H9 (cell line): ENCODE results near the gene ST6GAL1. TPM values are rescaled to one million over a fixed set of nuclear protein-coding genes. Genes with fewer than 3 reads are reported as not detected.

ENCODE experiments used
- DNase-seq: peaks from one replicate; pipeline ENCODE4 v3.0.0-alpha.2; 2017
- H2AFZ ChIP-seq: one replicate; pipeline ENCODE4 v1.6.1; 2013; ENCODE audit warnings: mild to moderate bottlenecking, low read length, control low read depth, moderate library complexity
- H2AK5ac ChIP-seq: 2 replicates; pipeline ENCODE4 v1.6.1; 2013; ENCODE audit warnings: low read length, control low read depth, mixed read lengths; ENCODE audit not compliant: insufficient read length
- H2BK120ac ChIP-seq: one replicate; pipeline ENCODE4 v1.6.1; 2013; ENCODE audit warnings: low read depth, mild to moderate bottlenecking, low read length, control low read depth, inconsistent platforms; ENCODE audit not compliant: poor library complexity, severe bottlenecking
- H2BK12ac ChIP-seq: 2 replicates; pipeline ENCODE4 v1.6.1; 2013; ENCODE audit warnings: low read length, control low read depth, mixed read lengths, low read depth; ENCODE audit not compliant: insufficient read length
- H2BK15ac ChIP-seq: 2 replicates; pipeline ENCODE4 v1.6.1; 2013; ENCODE audit warnings: low read depth, low read length, control low read depth
- H2BK20ac ChIP-seq: one replicate; pipeline ENCODE4 v1.6.1; 2013; ENCODE audit warnings: low read depth, mild to moderate bottlenecking, low read length, control low read depth, inconsistent platforms; ENCODE audit not compliant: poor library complexity, severe bottlenecking
- H2BK5ac ChIP-seq: 2 replicates; pipeline ENCODE4 v1.6.1; 2013; ENCODE audit warnings: low read length, control low read depth, mixed read lengths; ENCODE audit not compliant: insufficient read length
- H3K14ac ChIP-seq: 2 replicates; pipeline ENCODE4 v1.6.1; 2013; ENCODE audit warnings: low read length, control low read depth; ENCODE audit not compliant: insufficient read depth
- H3K18ac ChIP-seq: 2 replicates; pipeline ENCODE4 v1.6.1; 2013; ENCODE audit warnings: low read depth, mild to moderate bottlenecking, mixed read lengths, low read length, control low read depth; ENCODE audit not compliant: insufficient read length
- H3K23ac ChIP-seq: 2 replicates; pipeline ENCODE4 v1.6.1; 2013; ENCODE audit warnings: low read length, control low read depth, mixed read lengths, low read depth; ENCODE audit not compliant: insufficient read length
- H3K23me2 ChIP-seq: 2 replicates; pipeline ENCODE4 v1.6.1; 2013; ENCODE audit warnings: low read depth, mild to moderate bottlenecking, mixed read lengths, low read length, control low read depth; ENCODE audit not compliant: insufficient read length, poor library complexity, severe bottlenecking
- H3K27ac ChIP-seq: 2 replicates; pipeline ENCODE4 v1.5.1; 2013; ENCODE audit warnings: low read length, control low read depth, mixed read lengths, low read depth; ENCODE audit not compliant: insufficient read length
- H3K27me3 ChIP-seq: 2 replicates; pipeline ENCODE4 v1.6.1; 2013; ENCODE audit warnings: low read length, control low read depth, inconsistent platforms; ENCODE audit not compliant: insufficient read depth
- H3K4ac ChIP-seq: 2 replicates; pipeline ENCODE4 v1.6.1; 2013; ENCODE audit warnings: low read depth, mild to moderate bottlenecking, control low read depth, inconsistent platforms, low read length, moderate library complexity
- H3K4me1 ChIP-seq: 2 replicates; pipeline ENCODE4 v1.6.1; 2013; ENCODE audit warnings: low read length, control low read depth, inconsistent platforms; ENCODE audit not compliant: insufficient read depth
- H3K4me2 ChIP-seq: 2 replicates; pipeline ENCODE4 v1.6.1; 2013; ENCODE audit warnings: low read length, control low read depth, mixed read lengths; ENCODE audit not compliant: insufficient read length, insufficient read depth
- H3K56ac ChIP-seq: 2 replicates; pipeline ENCODE4 v1.6.1; 2013; ENCODE audit warnings: low read depth, mild to moderate bottlenecking, mixed read lengths, low read length, control low read depth; ENCODE audit not compliant: insufficient read length
- H3K79me1 ChIP-seq: 2 replicates; pipeline ENCODE4 v1.6.1; 2013; ENCODE audit warnings: low read depth, mild to moderate bottlenecking, moderate library complexity, low read length, control low read depth, inconsistent platforms; ENCODE audit not compliant: insufficient read depth, poor library complexity, severe bottlenecking
- H3K79me2 ChIP-seq: 2 replicates; pipeline ENCODE4 v1.6.1; 2013; ENCODE audit warnings: low read length, control low read depth, inconsistent platforms; ENCODE audit not compliant: insufficient read depth
- H3K9ac ChIP-seq: 2 replicates; pipeline ENCODE4 v1.6.1; 2013; ENCODE audit warnings: low read length, control low read depth, mixed read lengths; ENCODE audit not compliant: insufficient read length; ENCODE audit errors: extremely low read depth
- H3K9me3 ChIP-seq: one replicate; pipeline ENCODE4 v1.6.1; 2013; ENCODE audit warnings: low read depth, low read length, inconsistent platforms; ENCODE audit not compliant: control insufficient read depth
- H3T11ph ChIP-seq: one replicate; pipeline ENCODE4 v1.6.1; 2013; ENCODE audit warnings: mild to moderate bottlenecking, low read length, control low read depth, inconsistent platforms
- H4K20me1 ChIP-seq: one replicate; pipeline ENCODE4 v1.6.1; 2013; ENCODE audit not compliant: control insufficient read depth, insufficient read length, insufficient read depth
- H4K5ac ChIP-seq: 2 replicates; pipeline ENCODE4 v1.6.1; 2013; ENCODE audit warnings: low read depth, mild to moderate bottlenecking, mixed read lengths, low read length, control low read depth; ENCODE audit not compliant: insufficient read length
- H4K8ac ChIP-seq: replicated peaks from 2 replicates; pipeline ENCODE4 v1.6.1; 2013; ENCODE audit warnings: low read length, control low read depth, mixed read lengths, low read depth; ENCODE audit not compliant: insufficient read length
- H4K91ac ChIP-seq: 2 replicates; pipeline ENCODE4 v1.6.1; 2013; ENCODE audit warnings: low read depth, mild to moderate bottlenecking, moderate library complexity, mixed read lengths, low read length, control low read depth; ENCODE audit not compliant: insufficient read length
- H3K27ac Mint-ChIP-seq, 3 experiments: 2 replicates in 2 of 3; 3 replicates in 1 of 3; pipeline ENCODE4 v1.8.0; 2020 to 2021; ENCODE audit warnings: mixed read lengths in 3 of 3, mild to moderate bottlenecking in 1 of 3, moderate library complexity in 1 of 3
- H3K27me3 Mint-ChIP-seq: 2 replicates; pipeline ENCODE4 v1.8.0; 2021; ENCODE audit warnings: low read depth, mild to moderate bottlenecking, moderate library complexity, mixed read lengths
- H3K36me3 Mint-ChIP-seq, 3 experiments: 2 replicates in 2 of 3; 3 replicates in 1 of 3; pipeline ENCODE4 v1.8.0; 2020 to 2021; ENCODE audit warnings: low read depth in 3 of 3, mixed read lengths in 3 of 3; ENCODE audit not compliant: insufficient read depth in 1 of 3
- H3K4me1 Mint-ChIP-seq, 2 experiments: 2 replicates each; pipeline ENCODE4 v1.8.0; 2020; ENCODE audit warnings: mixed read lengths in 2 of 2
- H3K4me3 Mint-ChIP-seq, 2 experiments: 2 replicates in 1 of 2; 3 replicates in 1 of 2; pipeline ENCODE4 v1.8.0; 2020 to 2021; ENCODE audit warnings: mild to moderate bottlenecking in 2 of 2, mixed read lengths in 2 of 2, moderate library complexity in 1 of 2
- H3K9me3 Mint-ChIP-seq, 2 experiments: 2 replicates in 1 of 2; 3 replicates in 1 of 2; pipeline ENCODE4 v1.8.0; 2020; ENCODE audit warnings: mild to moderate bottlenecking in 2 of 2, mixed read lengths in 2 of 2, moderate library complexity in 1 of 2
- WGBS: extraction: QIAGEN DNeasy Blood & Tissue Kit; methylation state at CpG from one replicate; pipeline ENCODE4 v1.1.7; 2013; ENCODE audit warnings: missing lambda C conversion rate, low lambda C conversion rate, mixed read lengths; ENCODE audit not compliant: insufficient read length; ENCODE audit errors: extremely low coverage; 5-methylcytosine and 5-hydroxymethylcytosine counted together
- total RNA-seq: library from RNA; stranded (reverse); gene quantifications from 2 replicates; pipeline ENCODE4 v1.2.1, GENCODE V29; 2021
- TF ChIP-seq, protein P1 (sequence below): fragments of 200-600 bp; sonication (generic); conservative IDR thresholded peaks from 3 replicates; pipeline ENCODE4 v1.8.0; 2021; ENCODE audit warnings: antibody characterized with exemption, mild to moderate bottlenecking

The ST6GAL1 gene
- total RNA-seq, 1 experiment from 2014 or later, result 139 TPM

GRCh38 chr3:186955898-186956696 lies 25.8 kb downstream of the ST6GAL1 start:
- H3K23ac ChIP-seq, result no peak overlapping the region
- H2AK5ac ChIP-seq, result no peak overlapping the region
- Mint-ChIP-seq H3K27me3 (no peaks in the 10 kb centered on the region), H3K4me1 (peaks cover 35 to 48% of the 10 kb centered on the region in 2 experiments), H3K4me3 (no peak overlapping the region), H3K36me3 (peaks cover 32 to 54% (median 41%) of the 10 kb centered on the region in 3 experiments), H3K9me3 (peaks cover 0 to 2% of the 10 kb centered on the region in 2 experiments; a peak in 2 of 5 replicates), H3K27ac (peak overlapping the region; percentile 27 to 53 (median 30); a peak in 4 of 7 replicates)
- H4K20me1 ChIP-seq, result no peaks in the 10 kb centered on the region
- H3K56ac ChIP-seq, result no peak overlapping the region
- H2AFZ ChIP-seq, result no peak overlapping the region
- H2BK20ac ChIP-seq, result no peak overlapping the region
- peaks cover 3% of the 10 kb centered on the region; the same call in 1 of the 2 replicates for H3K79me2 ChIP-seq
- no peak overlapping the region for H4K8ac ChIP-seq
- WGBS, result no CpG with 5 or more reads among the region's 9 CpGs
- no peak overlapping the region for H3K27ac ChIP-seq
- H2BK15ac ChIP-seq, result no peak overlapping the region
- no peak overlapping the region for H4K5ac ChIP-seq
- no peak overlapping the region for H2BK12ac ChIP-seq
- TF ChIP-seq, protein P1, sequence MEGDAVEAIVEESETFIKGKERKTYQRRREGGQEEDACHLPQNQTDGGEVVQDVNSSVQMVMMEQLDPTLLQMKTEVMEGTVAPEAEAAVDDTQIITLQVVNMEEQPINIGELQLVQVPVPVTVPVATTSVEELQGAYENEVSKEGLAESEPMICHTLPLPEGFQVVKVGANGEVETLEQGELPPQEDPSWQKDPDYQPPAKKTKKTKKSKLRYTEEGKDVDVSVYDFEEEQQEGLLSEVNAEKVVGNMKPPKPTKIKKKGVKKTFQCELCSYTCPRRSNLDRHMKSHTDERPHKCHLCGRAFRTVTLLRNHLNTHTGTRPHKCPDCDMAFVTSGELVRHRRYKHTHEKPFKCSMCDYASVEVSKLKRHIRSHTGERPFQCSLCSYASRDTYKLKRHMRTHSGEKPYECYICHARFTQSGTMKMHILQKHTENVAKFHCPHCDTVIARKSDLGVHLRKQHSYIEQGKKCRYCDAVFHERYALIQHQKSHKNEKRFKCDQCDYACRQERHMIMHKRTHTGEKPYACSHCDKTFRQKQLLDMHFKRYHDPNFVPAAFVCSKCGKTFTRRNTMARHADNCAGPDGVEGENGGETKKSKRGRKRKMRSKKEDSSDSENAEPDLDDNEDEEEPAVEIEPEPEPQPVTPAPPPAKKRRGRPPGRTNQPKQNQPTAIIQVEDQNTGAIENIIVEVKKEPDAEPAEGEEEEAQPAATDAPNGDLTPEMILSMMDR, result no peak
- H3K79me1 ChIP-seq, result no peaks in the 10 kb centered on the region
- H3K14ac ChIP-seq, result no peak overlapping the region
- H3K4me2 ChIP-seq, result no peak overlapping the region
- H3K4me1 ChIP-seq, result no peaks in the 10 kb centered on the region; the same call in 1 of the 2 replicates
- no peaks in the 10 kb centered on the region for H3K9me3 ChIP-seq
- H3K9ac ChIP-seq, result no peak overlapping the region
- H2BK5ac ChIP-seq, result no peak overlapping the region
- no peaks in the 10 kb centered on the region for H3K23me2 ChIP-seq
- H4K91ac ChIP-seq, result no peak overlapping the region
- no peak overlapping the region for H3K18ac ChIP-seq
- H3K4ac ChIP-seq, result no peak overlapping the region
- no peak overlapping the region for H2BK120ac ChIP-seq
- H3K27me3 ChIP-seq, result no peaks in the 10 kb centered on the region
- no peak for DNase-seq
- no peak overlapping the region for H3T11ph ChIP-seq
